Astrocyte of the spinal cord (primary cell): ENCODE results near the gene SERPINA9.

Experiments used
- DNase-seq: peaks from one replicate; pipeline ENCODE4 v3.0.0; 2011; ENCODE audit warnings: low read depth, low spot score
- H3K4me3 ChIP-seq: 2 replicates; pipeline ENCODE4 v1.5.1; 2011; ENCODE audit warnings: low read depth, mild to moderate bottlenecking, low read length, moderate library complexity
- in situ Hi-C: cut with HindIII; loops from 2 replicates; pipeline ENCODE4 v1.10.0; 2017; ENCODE audit warnings: low sequenced_read_pairs
- TF ChIP-seq, protein P1 (sequence below): IDR thresholded peaks from 2 replicates; pipeline ENCODE4 v1.5.1; 2012; ENCODE audit warnings: low read depth, mild to moderate bottlenecking, low read length, inconsistent platforms

The SERPINA9 gene

DNA sequence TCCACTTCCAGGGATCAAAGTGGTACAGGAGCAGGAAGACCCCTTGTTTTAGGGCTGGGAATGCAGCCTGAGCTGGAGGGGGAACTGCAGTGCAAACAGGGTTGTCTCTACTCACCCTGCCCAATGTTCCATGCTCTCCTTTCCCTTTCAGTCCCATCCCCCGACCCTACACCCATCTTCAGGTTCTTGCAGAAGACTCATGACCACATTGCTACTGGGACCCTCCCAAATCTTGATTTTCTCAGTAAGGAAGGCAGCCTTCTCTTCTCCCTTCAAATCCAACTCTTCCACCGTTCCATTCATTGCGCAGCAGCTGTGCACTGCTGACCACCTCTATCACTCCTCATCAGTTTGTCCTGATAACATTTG lies 25.3 kb downstream of the SERPINA9 start:
- H3K4me3 ChIP-seq, result no peak overlapping the region
- no peak for DNase-seq
- in situ Hi-C loops, result no loop called here
- TF ChIP-seq, protein P1, sequence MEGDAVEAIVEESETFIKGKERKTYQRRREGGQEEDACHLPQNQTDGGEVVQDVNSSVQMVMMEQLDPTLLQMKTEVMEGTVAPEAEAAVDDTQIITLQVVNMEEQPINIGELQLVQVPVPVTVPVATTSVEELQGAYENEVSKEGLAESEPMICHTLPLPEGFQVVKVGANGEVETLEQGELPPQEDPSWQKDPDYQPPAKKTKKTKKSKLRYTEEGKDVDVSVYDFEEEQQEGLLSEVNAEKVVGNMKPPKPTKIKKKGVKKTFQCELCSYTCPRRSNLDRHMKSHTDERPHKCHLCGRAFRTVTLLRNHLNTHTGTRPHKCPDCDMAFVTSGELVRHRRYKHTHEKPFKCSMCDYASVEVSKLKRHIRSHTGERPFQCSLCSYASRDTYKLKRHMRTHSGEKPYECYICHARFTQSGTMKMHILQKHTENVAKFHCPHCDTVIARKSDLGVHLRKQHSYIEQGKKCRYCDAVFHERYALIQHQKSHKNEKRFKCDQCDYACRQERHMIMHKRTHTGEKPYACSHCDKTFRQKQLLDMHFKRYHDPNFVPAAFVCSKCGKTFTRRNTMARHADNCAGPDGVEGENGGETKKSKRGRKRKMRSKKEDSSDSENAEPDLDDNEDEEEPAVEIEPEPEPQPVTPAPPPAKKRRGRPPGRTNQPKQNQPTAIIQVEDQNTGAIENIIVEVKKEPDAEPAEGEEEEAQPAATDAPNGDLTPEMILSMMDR, result no peak

DNA sequence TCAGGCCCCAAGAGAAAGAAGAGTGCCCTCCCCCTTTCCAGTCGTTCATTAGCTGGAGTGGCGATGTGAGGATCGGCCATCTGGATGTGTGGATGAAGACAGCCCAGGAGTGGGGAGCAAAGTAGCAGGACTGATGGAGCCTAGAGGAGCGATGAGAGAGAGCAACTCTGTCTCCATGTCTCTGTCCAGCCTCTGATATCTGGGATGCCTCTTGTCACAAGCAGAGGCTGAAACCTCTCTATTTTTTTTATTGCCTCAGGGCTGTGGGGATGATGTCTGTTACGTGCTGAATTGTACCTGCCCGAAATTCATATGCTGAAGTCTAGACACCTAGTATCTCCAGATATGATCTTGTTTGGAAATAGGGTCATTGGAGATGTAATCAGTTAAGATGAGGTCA lies 26.1 kb downstream of the SERPINA9 start:
- TF ChIP-seq, protein P1, result no peak
- in situ Hi-C loops, result no loop called here
- DNase-seq, result no peak
- H3K4me3 ChIP-seq, result no peak overlapping the region

DNA sequence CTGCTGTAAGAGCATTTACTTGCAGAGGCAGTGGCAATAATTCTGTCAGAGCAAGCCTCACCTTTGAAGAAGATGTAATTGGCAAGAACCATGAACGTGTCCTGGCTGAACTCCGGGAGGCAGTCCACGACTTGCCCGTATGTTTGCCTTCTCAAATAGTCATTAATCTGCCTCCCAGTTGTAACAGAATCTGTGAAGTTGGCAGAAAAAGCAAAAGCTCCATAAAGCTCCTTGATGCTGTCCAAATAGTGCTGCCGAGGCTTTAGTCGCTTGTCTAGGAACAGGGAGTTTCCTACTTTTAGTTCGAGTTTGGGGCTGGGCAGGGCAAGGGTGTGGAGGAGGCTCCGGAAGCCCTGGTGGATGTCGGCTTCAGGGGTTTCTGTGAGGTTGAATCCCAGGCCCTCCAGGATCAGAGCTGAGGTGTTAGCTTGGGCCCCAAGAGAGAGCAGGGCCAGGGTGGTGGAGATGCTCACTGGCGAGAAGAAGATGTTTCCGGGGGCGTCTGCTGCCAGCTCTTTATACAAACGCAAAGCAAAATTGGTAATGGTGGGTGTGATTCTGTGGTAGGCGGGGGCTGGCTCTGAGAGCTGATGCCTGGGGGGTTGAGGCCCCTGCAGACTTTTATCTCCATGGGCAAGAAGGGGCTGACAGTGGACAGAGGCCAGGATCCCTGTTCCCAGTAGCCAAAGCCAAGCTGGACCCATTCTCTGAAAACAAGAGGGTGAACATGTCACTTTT lies 27.8 kb downstream of the SERPINA9 start:
- no peak for DNase-seq
- no peak overlapping the region for H3K4me3 ChIP-seq
- in situ Hi-C loops, result no loop called here
- TF ChIP-seq, protein P1, result no peak

DNA sequence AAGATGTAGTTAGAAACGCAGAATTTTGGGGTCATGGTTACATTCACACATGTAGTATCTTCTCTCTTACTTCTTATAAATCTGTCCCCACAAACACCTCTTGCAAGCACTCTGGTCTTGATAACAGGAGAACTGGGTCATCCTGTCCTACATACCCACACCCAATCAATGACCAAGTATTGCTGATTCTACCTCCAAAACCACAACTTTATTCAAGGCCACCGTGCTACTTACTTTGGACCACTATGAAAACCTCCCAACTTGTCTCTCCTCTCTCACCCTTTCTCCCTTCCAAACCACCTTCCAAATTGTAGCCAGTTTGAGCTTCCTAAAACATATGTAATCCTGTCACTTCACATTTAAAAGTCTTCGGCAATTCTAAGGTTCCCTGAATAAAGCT lies 28.8 kb downstream of the SERPINA9 start:
- in situ Hi-C loops, result no loop called here
- TF ChIP-seq, protein P1, result no peak
- no peak overlapping the region for H3K4me3 ChIP-seq
- no peak for DNase-seq

DNA sequence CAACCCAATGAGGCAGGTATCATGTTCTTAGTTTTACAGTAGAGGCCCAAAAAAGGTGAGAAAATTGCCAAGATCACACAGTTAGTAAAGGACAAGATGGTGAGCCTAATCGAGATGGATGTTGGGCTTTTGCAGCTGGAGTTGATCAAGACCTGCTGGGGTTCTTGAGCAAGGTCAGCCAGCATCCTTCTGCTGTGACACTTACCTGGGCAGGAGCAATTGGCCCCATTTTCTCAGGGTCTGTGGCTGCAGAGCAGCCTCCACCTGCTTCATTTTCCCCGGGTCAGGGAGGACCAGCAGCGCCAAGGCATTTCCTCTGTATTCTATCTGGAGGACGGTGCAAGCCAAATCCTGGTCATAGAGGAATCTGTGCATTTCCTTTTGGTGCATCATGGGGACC lies 29.9 kb downstream of the SERPINA9 start:
- in situ Hi-C loops, result no loop called here
- TF ChIP-seq, protein P1, result no peak
- no peak overlapping the region for H3K4me3 ChIP-seq
- no peak for DNase-seq

DNA sequence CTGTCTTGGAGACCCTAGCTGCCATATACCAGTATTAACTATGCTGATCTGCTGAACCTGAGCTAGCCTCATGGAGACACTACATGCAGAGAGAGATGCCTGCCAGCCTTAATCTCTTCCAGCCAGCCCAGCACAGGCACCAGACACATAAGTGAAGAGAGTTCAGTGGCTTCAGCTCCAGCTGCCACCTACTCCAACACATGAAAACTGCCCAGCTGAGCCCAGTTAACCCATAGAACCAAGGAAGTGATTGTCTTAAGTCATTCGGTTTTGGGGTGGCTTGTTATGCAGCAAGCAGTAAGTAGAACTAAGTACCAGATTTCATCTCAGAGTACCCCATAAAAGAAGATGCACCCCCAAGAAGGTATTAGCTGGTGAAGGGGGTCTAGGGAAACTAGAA lies 31.0 kb downstream of the SERPINA9 start:
- in situ Hi-C loops, result no loop called here
- DNase-seq, result no peak
- TF ChIP-seq, protein P1, result no peak
- H3K4me3 ChIP-seq, result no peak overlapping the region
